ENCODE results near the gene MUC5AC. TPM values are rescaled to one million over a fixed set of nuclear protein-coding genes. Genes with fewer than 3 reads are reported as not detected.
A peak's percentile ranks its signal among the peaks of the same experiment; 100 is the strongest.

MUC5AC gene
- total and polyA plus RNA-seq, 12 donors, result under 0.01 TPM; not detected in 9

GRCh38 chr11:1217151-1217550, 59.4 kb downstream of the MUC5AC start:
- Histone ChIP-seq H3K9me3 (replicated peaks in 1 of 3) (peaks cover 0 to 3% (median 0%) of the 10 kb centered on the region in 3 donors), H3K36me3 (replicated peaks in 1 of 2) (no peaks in the 10 kb centered on the region), H3K4me3 (no peak overlapping the region), H3K4me1 (replicated peaks in 1 of 2) (no peaks in the 10 kb centered on the region), H3K27ac (no peak overlapping the region), H3K27me3 (no peaks in the 10 kb centered on the region)
- no peak for TF ChIP-seq POLR2A (IDR thresholded peaks at IDR 0.05)
- no peak for TF ChIP-seq CTCF (IDR thresholded peaks at IDR 0.05)
- intact Hi-C loops (cut with DNase I), result no loop called here
- DNase-seq, result no peak
- 90 to 92% (median 91%) methylated on average over 17 of the region's 17 CpGs for WGBS, 4 donors

GRCh38 chr11:1218256-1218787, 60.6 kb downstream of the MUC5AC start:
- Histone ChIP-seq H3K9me3 (replicated peaks in 1 of 3) (no peaks in the 10 kb centered on the region), H3K27me3 (peaks cover under 1% of the 10 kb centered on the region), H3K36me3 (replicated peaks in 1 of 2) (no peaks in the 10 kb centered on the region), H3K4me3 (no peak overlapping the region), H3K27ac (no peak overlapping the region), H3K4me1 (replicated peaks in 1 of 2) (no peaks in the 10 kb centered on the region)
- TF ChIP-seq CTCF (IDR thresholded peaks at IDR 0.05) (no peak), POLR2A (IDR thresholded peaks at IDR 0.05) (no peak)
- DNase-seq, result no peak
- intact Hi-C loops (cut with DNase I), result no loop called here
- 68 to 75% (median 74%) methylated on average over 12 to 15 of the region's 15 CpGs for WGBS, 4 donors

- 81 to 89% (median 85%) methylated on average over 10 to 16 of the region's 16 CpGs; no CpG with 5 or more reads in 1 of the 4 donors for WGBS, 4 donors
- no peak for TF ChIP-seq POLR2A (IDR thresholded peaks at IDR 0.05)
- no peak for TF ChIP-seq CTCF (IDR thresholded peaks at IDR 0.05)
- Histone ChIP-seq H3K4me1 (replicated peaks in 1 of 2) (no peaks in the 10 kb centered on the region), H3K36me3 (replicated peaks in 1 of 2) (no peaks in the 10 kb centered on the region), H3K4me3 (no peak overlapping the region), H3K9me3 (replicated peaks in 1 of 3) (no peaks in the 10 kb centered on the region), H3K27me3 (peaks cover 6% of the 10 kb centered on the region), H3K27ac (peak overlapping the region in 1 of 5 donors; percentile 34)
- intact Hi-C loops (cut with DNase I), result no loop called here
- DNase-seq, result no peak
Observed at GRCh38 chr11:1218788-1219445, 61.2 kb downstream of the MUC5AC start.

GRCh38 chr11:1219446-1219833, 61.7 kb downstream of the MUC5AC start:
- Histone ChIP-seq H3K27me3 (peaks cover 8% of the 10 kb centered on the region), H3K4me3 (no peak overlapping the region), H3K9me3 (replicated peaks in 1 of 3) (no peaks in the 10 kb centered on the region), H3K27ac (peak overlapping the region in 2 of 5 donors; percentile 34 to 45), H3K4me1 (replicated peaks in 1 of 2) (no peaks in the 10 kb centered on the region), H3K36me3 (replicated peaks in 1 of 2) (no peaks in the 10 kb centered on the region)
- TF ChIP-seq CTCF (IDR thresholded peaks at IDR 0.05) (no peak), POLR2A (IDR thresholded peaks at IDR 0.05) (no peak)
- 60 to 100% (median 66%) methylated on average over 2 to 10 of the region's 10 CpGs for WGBS, 4 donors
- no peak for DNase-seq
- intact Hi-C loops (cut with DNase I), result no loop called here

Data from adrenal gland (tissue), 12 donors.